Coronary artery (tissue), 2 donors: ENCODE measurements around the gene TMEM62.
A peak's percentile ranks its signal among the peaks of the same experiment; 100 is the strongest.

Experiments used
- DNase-seq: peaks from one replicate; pipeline ENCODE4 v3.0.0-alpha.2; 2017; ENCODE audit warnings: low spot score
- H3K27ac ChIP-seq, 2 donors: fragments of 200-600 bp; sonication (generic); one replicate each; pipeline ENCODE4 v1.5.1; 2016 to 2019
- H3K4me3 ChIP-seq: fragments of 200-600 bp; sonication (generic); 2 replicates; pipeline ENCODE4 v1.5.1; 2016; ENCODE audit warnings: mild to moderate bottlenecking, moderate library complexity
- TF ChIP-seq, protein P1 (sequence below): fragments of 200-600 bp; sonication (generic); IDR thresholded peaks from one replicate; pipeline ENCODE4 v1.5.1; 2019; ENCODE audit warnings: antibody characterized with exemption

TMEM62 gene

GRCh38 chr15:43210807-43211206 is 77.4 kb downstream of the TMEM62 start:
- Histone ChIP-seq H3K4me3 (no peak overlapping the region), H3K27ac (no peak overlapping the region)
- peak; percentile 60 for DNase-seq
- TF ChIP-seq, protein P1, sequence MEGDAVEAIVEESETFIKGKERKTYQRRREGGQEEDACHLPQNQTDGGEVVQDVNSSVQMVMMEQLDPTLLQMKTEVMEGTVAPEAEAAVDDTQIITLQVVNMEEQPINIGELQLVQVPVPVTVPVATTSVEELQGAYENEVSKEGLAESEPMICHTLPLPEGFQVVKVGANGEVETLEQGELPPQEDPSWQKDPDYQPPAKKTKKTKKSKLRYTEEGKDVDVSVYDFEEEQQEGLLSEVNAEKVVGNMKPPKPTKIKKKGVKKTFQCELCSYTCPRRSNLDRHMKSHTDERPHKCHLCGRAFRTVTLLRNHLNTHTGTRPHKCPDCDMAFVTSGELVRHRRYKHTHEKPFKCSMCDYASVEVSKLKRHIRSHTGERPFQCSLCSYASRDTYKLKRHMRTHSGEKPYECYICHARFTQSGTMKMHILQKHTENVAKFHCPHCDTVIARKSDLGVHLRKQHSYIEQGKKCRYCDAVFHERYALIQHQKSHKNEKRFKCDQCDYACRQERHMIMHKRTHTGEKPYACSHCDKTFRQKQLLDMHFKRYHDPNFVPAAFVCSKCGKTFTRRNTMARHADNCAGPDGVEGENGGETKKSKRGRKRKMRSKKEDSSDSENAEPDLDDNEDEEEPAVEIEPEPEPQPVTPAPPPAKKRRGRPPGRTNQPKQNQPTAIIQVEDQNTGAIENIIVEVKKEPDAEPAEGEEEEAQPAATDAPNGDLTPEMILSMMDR: no peak

GRCh38 chr15:43211224-43211735 is 77.9 kb downstream of the TMEM62 start:
- no peak overlapping the region for H3K4me3 ChIP-seq
- DNase-seq: peak; percentile 45

GRCh38 chr15:43212299-43212698 is 78.9 kb downstream of the TMEM62 start:
- Histone ChIP-seq H3K4me3 (no peak overlapping the region), H3K27ac (no peak overlapping the region)
- TF ChIP-seq, protein P1: no peak
- DNase-seq: no peak

More at GRCh38 chr15:43211224-43211735, 77.9 kb downstream of the TMEM62 start:
- H3K27ac ChIP-seq: no peak overlapping the region
- TF ChIP-seq, protein P1: no peak

GRCh38 chr15:43212951-43213350 is 79.6 kb downstream of the TMEM62 start:
- Histone ChIP-seq H3K27ac (no peak overlapping the region), H3K4me3 (no peak overlapping the region)
- DNase-seq: peak; percentile 36
- TF ChIP-seq, protein P1: no peak

DNA sequence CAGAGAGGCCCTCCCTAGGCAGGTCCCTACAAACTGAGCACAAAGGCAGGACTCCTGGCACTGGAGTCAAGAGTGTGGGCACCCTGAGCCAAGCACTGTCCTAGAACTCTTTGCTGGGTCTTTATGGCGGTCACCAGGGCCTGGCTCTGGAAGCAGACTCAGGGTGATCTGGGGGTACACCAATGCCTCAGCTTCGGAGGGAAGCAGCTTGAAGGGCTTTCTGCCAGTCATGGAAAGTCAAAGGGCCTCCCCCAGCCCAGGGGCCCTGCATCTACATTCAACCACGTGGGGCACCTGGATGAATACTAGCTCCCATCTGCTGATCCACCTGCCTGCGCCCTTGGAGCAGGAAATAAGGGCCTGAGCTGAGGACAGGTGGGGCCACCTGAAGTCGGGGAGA is 80.1 kb downstream of the TMEM62 start:
- TF ChIP-seq, protein P1: no peak
- H3K4me3 ChIP-seq: no peak overlapping the region
- peak; percentile 60 for DNase-seq
- H3K27ac ChIP-seq: no peak overlapping the region

GRCh38 chr15:43214169-43214568 is 80.8 kb downstream of the TMEM62 start:
- TF ChIP-seq, protein P1: no peak

DNA sequence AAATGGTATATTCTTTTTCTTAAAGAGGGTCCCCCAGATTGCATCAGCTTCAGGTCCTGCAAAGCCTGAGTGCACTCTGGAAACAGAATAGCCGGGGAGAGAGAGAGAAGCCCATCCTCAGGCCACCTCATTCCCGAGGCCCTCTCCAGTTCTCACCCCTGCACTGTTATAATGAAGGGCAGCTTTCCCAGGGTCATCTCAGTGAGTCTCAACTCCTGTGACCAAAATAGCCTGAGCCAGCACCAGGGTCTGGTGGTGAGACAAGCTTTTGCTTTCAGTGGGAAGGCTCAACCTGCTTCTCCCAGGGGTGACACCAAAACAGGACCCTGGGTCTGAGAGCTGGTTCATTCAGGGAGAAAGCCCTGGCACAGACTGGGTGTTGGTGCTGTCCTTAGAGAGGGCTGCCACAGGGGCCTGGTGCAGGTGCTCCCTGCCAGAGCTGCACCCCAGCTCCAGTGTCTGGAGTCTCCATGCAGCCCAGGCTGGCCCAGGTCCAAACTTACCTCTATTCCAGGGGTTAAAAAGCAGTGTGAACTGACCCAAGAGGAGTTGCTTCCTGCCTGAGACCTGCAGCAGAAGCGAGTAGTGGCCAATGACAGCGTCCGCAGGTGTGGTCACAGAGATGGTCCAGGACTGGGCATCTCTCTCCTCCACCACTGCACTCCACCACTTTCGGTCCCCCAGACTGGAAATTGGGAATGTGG is 81.4 kb downstream of the TMEM62 start:
- Histone ChIP-seq H3K27ac (no peak overlapping the region), H3K4me3 (no peak overlapping the region)
- TF ChIP-seq, protein P1: no peak
- peak; percentile 53 for DNase-seq

More at GRCh38 chr15:43214169-43214568, 80.8 kb downstream of the TMEM62 start:
- H3K27ac ChIP-seq: no peak overlapping the region
- DNase-seq: peak; percentile 56
- no peak overlapping the region for H3K4me3 ChIP-seq
